Tibial artery (tissue), 4 donors: ENCODE data around the gene RTRAF.

ENCODE experiments used
- DNase-seq, 2 donors: peaks; one replicate each; pipeline ENCODE4 v3.0.0-alpha.2; 2019
- H3K27ac ChIP-seq, 2 donors: fragments of 200-600 bp; sonication (generic) in 1 of 2; 1 replicate in 1 of 2; 2 replicates in 1 of 2; pipeline ENCODE4 v1.5.1; 2018 to 2019; ENCODE audit warnings: mild to moderate bottlenecking in 1 of 2
- H3K27me3 ChIP-seq, 2 donors: fragments of 200-600 bp; sonication (generic) in 1 of 2; one replicate each; pipeline versions ENCODE4 v1.5.1 to v1.6.0; 2016 to 2019
- H3K36me3 ChIP-seq, 3 donors: fragments of 200-600 bp; sonication (generic) in 2 of 3; one replicate each; pipeline ENCODE4 v1.5.1; 2016 to 2019; ENCODE audit warnings: mild to moderate bottlenecking in 2 of 3
- H3K4me1 ChIP-seq, 4 donors: fragments of 200-600 bp; sonication (generic) in 2 of 4; 1 replicate in 3 of 4; 2 replicates in 1 of 4; pipeline ENCODE4 v1.5.1; 2016 to 2019
- H3K4me3 ChIP-seq, 2 donors: fragments of 200-600 bp; sonication (generic) in 1 of 2; 1 replicate in 1 of 2; 2 replicates in 1 of 2; pipeline ENCODE4 v1.5.1; 2018 to 2019; ENCODE audit warnings: mild to moderate bottlenecking in 2 of 2
- H3K9me3 ChIP-seq, 3 donors: fragments of 200-600 bp; sonication (generic) in 1 of 3; one replicate each; pipeline ENCODE4 v1.5.1; 2016 to 2019
- CTCF ChIP-seq, 2 experiments: fragments of 200-600 bp in 1 of 2; fragments of 450-650 bp in 1 of 2; IDR thresholded peaks; one replicate each; pipeline ENCODE4 v1.5.1; 2017 to 2019; ENCODE audit warnings: antibody characterized with exemption in 2 of 2, mild to moderate bottlenecking in 1 of 2, moderate library complexity in 1 of 2
- intact Hi-C: fragments of 100-400 bp; cut with DNase I; formaldehyde crosslinking; loops from one replicate; pipeline ENCODE4 v1.15.0; 2023; ENCODE audit warnings: low total_unique reads

The RTRAF gene

DNA sequence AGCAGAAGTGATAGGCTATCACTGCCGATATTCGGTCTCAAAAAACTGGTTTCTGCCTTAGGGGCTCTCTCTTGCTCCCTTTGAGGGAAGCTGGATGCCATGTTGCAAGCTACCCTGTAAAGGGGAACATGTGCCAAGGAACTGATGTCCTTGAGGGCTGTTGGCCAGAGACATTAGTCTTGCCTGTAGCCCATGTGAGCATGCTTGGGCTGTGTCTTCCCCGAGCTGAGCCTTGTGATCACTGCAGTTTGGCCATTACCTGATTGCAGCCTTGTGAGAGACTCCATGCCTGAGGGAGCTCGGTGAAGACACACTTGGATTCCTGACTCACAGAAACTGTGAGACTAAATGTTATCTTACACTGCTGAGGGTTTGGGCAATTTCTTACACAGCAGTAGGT is 18.8 kb downstream of the RTRAF start:
- Histone ChIP-seq H3K4me1 (peaks cover 0 to 15% (median 13%) of the 10 kb centered on the region in 4 donors), H3K9me3 (no peaks in the 10 kb centered on the region), H3K27ac (no peak overlapping the region), H3K4me3 (no peak overlapping the region), H3K36me3 (peaks cover 76 to 83% (median 79%) of the 10 kb centered on the region in 3 donors), H3K27me3 (no peaks in the 10 kb centered on the region)
- no peak for TF ChIP-seq CTCF (IDR thresholded peaks at IDR 0.05)
- no peak for DNase-seq
- intact Hi-C loops, result no loop called here

- no peak for DNase-seq
- intact Hi-C loops, result no loop called here
- H3K36me3 ChIP-seq, result peaks cover 61 to 63% (median 61%) of the 10 kb centered on the region in 3 donors
These were observed 20.9 kb downstream of the RTRAF start for GRCh38 chr14:52010173-52010693.

GRCh38 chr14:52011523-52011922 is 22.2 kb downstream of the RTRAF start:
- DNase-seq, result no peak
- intact Hi-C loops, result no loop called here
- peaks cover 48 to 50% (median 49%) of the 10 kb centered on the region in 3 donors for H3K36me3 ChIP-seq

More at GRCh38 chr14:52010173-52010693, 20.9 kb downstream of the RTRAF start:
- Histone ChIP-seq H3K4me1 (peaks cover 0 to 13% (median 9%) of the 10 kb centered on the region in 4 donors), H3K4me3 (no peak overlapping the region), H3K9me3 (no peaks in the 10 kb centered on the region), H3K27ac (no peak overlapping the region), H3K27me3 (no peaks in the 10 kb centered on the region)
- no peak for TF ChIP-seq CTCF (IDR thresholded peaks at IDR 0.05)

DNA sequence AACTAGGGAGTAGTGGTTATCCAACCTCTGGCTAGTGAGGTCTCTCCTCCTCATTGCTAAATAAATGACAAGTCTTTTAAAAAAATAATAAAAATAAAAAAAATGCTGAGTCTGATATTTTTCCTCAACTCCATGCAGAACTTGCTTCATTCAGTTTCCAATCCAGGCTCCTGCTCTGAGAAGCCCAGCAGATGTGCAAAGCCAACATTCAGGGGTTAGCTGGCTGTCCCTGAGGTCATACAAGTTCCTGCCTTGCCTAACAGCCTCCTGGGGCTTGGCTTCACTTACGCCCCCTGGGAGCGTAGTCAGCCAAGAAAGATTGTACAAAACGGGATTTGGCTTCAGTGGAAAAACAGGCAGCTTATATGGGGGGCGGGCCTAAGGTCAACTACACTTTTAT is 23.3 kb downstream of the RTRAF start:
- Histone ChIP-seq H3K27ac (no peak overlapping the region), H3K27me3 (no peaks in the 10 kb centered on the region), H3K36me3 (peaks cover 38 to 42% (median 40%) of the 10 kb centered on the region in 3 donors), H3K4me1 (peaks cover 0 to 13% (median 9%) of the 10 kb centered on the region in 4 donors), H3K9me3 (no peaks in the 10 kb centered on the region), H3K4me3 (no peak overlapping the region)
- TF ChIP-seq CTCF (IDR thresholded peaks at IDR 0.05), result no peak
- intact Hi-C loops, result no loop called here
- peak; percentile 50 to 79 for DNase-seq

More at GRCh38 chr14:52011523-52011922, 22.2 kb downstream of the RTRAF start:
- Histone ChIP-seq H3K27ac (no peak overlapping the region), H3K4me1 (peaks cover 0 to 13% (median 9%) of the 10 kb centered on the region in 4 donors), H3K4me3 (no peak overlapping the region), H3K27me3 (no peaks in the 10 kb centered on the region), H3K9me3 (no peaks in the 10 kb centered on the region)
- TF ChIP-seq CTCF (IDR thresholded peaks at IDR 0.05), result no peak

DNA sequence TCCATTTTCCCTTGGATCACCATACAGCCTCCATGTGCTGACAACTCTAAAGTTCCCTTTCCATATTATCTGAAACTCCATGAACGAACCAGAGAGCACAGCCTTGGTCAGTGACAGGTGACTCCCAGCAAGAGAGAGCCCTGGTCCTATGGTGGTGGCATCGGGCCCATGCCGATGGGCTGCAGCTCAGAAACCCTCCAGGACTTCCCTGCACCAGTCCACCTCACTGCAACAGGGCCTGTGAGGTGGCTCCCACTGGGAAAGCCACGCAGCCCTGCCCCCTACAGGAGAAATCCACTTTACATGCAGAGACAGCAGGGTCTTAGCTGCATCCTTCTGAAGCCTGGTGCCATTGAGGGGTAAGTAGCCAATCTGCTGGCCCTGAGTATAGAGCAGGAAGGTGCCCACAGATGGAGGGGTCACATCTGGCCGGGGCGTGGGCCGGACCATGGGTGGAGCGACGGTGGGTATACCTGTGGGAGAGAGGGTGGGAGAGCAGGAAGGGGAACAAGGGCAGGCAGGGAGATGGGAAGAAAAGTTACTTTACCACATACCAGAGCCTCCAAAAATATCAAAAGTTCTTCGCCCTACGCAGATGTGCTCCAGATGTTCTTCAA is 24.7 kb downstream of the RTRAF start:
- H3K9me3 ChIP-seq, result no peaks in the 10 kb centered on the region
- peaks cover 0 to 13% (median 9%) of the 10 kb centered on the region in 4 donors for H3K4me1 ChIP-seq
- no peak overlapping the region for H3K4me3 ChIP-seq
- no peak overlapping the region for H3K27ac ChIP-seq
- DNase-seq, result no peak
- H3K36me3 ChIP-seq, result peaks cover 25 to 34% (median 31%) of the 10 kb centered on the region in 3 donors
- intact Hi-C loops, result no loop called here
- no peak for TF ChIP-seq CTCF (IDR thresholded peaks at IDR 0.05)
- H3K27me3 ChIP-seq, result no peaks in the 10 kb centered on the region
